SIG-M5 treated with dmso at 0.1 percent for 504 hours (cell line): ENCODE results near the gene SCN3A.

Experiments
- DNase-seq: peaks from one replicate; lab custom pipeline; 2025; ENCODE audit not compliant: unreplicated experiment; lab: John Stamatoyannopoulos, UW

The SCN3A gene

GRCh38 chr2:165058476-165059265, 145.2 kb downstream of the SCN3A start:
- DNase-seq: no peak

- no peak for DNase-seq
Measured at GRCh38 chr2:165057931-165058330, 145.9 kb downstream of the SCN3A start.

- no peak for DNase-seq
Measured at GRCh38 chr2:165057308-165057707, 146.5 kb downstream of the SCN3A start.

- no peak for DNase-seq
Measured at GRCh38 chr2:165056564-165056963, 147.3 kb downstream of the SCN3A start.

GRCh38 chr2:165055082-165055851, 148.6 kb downstream of the SCN3A start:
- no peak for DNase-seq

GRCh38 chr2:165054652-165055051, 149.2 kb downstream of the SCN3A start:
- no peak for DNase-seq

GRCh38 chr2:165044505-165045303, 159.1 kb downstream of the SCN3A start:
- no peak for DNase-seq
